ENCODE measurements around the gene POFUT1. TPM values are rescaled to one million over a fixed set of nuclear protein-coding genes. Genes with fewer than 3 reads are reported as not detected.

POFUT1 gene
- polyA plus RNA-seq, 1 donor (not counting 4 experiments of a cell fraction or from before 2014, with no cell fraction given), result 25.1 TPM

DNA sequence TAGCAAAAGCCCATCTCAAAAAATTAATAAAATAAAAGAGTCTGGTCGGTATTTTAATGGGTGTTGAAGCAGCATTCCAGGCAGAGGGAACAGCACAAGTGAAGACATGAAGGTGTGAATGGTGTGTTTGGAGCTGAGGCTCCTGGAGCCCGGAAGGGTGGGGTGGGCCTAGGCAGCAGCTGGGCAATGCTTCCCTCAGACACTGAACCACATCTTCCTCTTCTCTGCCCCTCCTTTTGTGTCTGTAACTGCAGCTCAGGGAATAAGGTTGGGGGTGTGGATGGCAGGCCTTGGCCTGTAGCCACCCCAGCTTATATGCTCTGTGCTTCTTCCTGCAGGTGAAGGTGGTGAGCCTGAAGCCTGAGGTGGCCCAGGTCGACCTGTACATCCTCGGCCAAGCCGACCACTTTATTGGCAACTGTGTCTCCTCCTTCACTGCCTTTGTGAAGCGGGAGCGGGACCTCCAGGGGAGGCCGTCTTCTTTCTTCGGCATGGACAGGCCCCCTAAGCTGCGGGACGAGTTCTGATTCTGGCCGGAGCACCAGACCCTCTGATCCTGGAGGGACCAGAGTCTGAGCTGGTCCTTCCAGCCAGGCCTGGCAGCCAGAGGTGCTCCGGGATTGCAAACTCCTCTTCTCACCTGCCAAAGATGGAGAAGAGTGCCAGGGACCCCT lies 26.6 kb downstream of the POFUT1 start:
- FAIRE-seq, result no peak
- Histone ChIP-seq H3K4me2 (ENCODE audit: control insufficient read depth, extremely low read depth, insufficient read depth, low read depth, low read length) (no peak overlapping the region), H2AFZ (ENCODE audit: control insufficient read depth, low read length) (no peak overlapping the region), H3K27ac (ENCODE audit: control insufficient read depth, insufficient read depth, low read length) (no peak overlapping the region), H3K27me3 (ENCODE audit: control insufficient read depth, extremely low read depth, insufficient read depth, low read length) (no peaks in the 10 kb centered on the region), H3K4me1 (ENCODE audit: control insufficient read depth, extremely low read depth, insufficient read depth, low read length) (peaks cover 9% of the 10 kb centered on the region), H3K79me2 (ENCODE audit: control insufficient read depth, insufficient read depth, low read length) (no peaks in the 10 kb centered on the region), H3K9me1 (ENCODE audit: control insufficient read depth, extremely low read depth, insufficient read depth, low read length) (peaks cover 6% of the 10 kb centered on the region), H3K9ac (ENCODE audit: control insufficient read depth, extremely low read depth, insufficient read depth, low read length) (no peak overlapping the region), H4K20me1 (ENCODE audit: control insufficient read depth, extremely low read depth, insufficient read depth, low read length) (no peaks in the 10 kb centered on the region), H3K4me3 (ENCODE audit: control insufficient read depth in 2 of 3, extremely low read depth in 1 of 3, insufficient read depth in 2 of 3, low read depth in 1 of 3, low read length in 3 of 3) (no peak overlapping the region), H3K36me3 (ENCODE audit: control insufficient read depth in 2 of 2, extremely low read depth in 1 of 2, insufficient read depth in 2 of 2, low read length in 2 of 2) (peaks cover 29 to 40% of the 10 kb centered on the region in 2 experiments), H3K9me3 (ENCODE audit: control insufficient read depth, low read depth, low read length) (no peaks in the 10 kb centered on the region)
- dilution Hi-C loops (cut with MboI; ENCODE audit: extremely low pct_ligation_motif_present, low sequenced_read_pairs), result no loop called here
- TF ChIP-seq, protein P1, sequence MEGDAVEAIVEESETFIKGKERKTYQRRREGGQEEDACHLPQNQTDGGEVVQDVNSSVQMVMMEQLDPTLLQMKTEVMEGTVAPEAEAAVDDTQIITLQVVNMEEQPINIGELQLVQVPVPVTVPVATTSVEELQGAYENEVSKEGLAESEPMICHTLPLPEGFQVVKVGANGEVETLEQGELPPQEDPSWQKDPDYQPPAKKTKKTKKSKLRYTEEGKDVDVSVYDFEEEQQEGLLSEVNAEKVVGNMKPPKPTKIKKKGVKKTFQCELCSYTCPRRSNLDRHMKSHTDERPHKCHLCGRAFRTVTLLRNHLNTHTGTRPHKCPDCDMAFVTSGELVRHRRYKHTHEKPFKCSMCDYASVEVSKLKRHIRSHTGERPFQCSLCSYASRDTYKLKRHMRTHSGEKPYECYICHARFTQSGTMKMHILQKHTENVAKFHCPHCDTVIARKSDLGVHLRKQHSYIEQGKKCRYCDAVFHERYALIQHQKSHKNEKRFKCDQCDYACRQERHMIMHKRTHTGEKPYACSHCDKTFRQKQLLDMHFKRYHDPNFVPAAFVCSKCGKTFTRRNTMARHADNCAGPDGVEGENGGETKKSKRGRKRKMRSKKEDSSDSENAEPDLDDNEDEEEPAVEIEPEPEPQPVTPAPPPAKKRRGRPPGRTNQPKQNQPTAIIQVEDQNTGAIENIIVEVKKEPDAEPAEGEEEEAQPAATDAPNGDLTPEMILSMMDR (optimal IDR thresholded peaks at IDR 0.05 in 1 of 3, IDR thresholded peaks at IDR 0.05 in 1 of 3, conservative IDR thresholded peaks at IDR 0.05 in 1 of 3; ENCODE audit: extremely low read depth in 1 of 3, insufficient read depth in 2 of 3, low read length in 3 of 3), result no peak
- no peak for TF ChIP-seq EZH2 (IDR thresholded peaks at IDR 0.05; ENCODE audit: low read length)
- DNase-seq (ENCODE audit: low read depth, low spot score), result no peak

DNA sequence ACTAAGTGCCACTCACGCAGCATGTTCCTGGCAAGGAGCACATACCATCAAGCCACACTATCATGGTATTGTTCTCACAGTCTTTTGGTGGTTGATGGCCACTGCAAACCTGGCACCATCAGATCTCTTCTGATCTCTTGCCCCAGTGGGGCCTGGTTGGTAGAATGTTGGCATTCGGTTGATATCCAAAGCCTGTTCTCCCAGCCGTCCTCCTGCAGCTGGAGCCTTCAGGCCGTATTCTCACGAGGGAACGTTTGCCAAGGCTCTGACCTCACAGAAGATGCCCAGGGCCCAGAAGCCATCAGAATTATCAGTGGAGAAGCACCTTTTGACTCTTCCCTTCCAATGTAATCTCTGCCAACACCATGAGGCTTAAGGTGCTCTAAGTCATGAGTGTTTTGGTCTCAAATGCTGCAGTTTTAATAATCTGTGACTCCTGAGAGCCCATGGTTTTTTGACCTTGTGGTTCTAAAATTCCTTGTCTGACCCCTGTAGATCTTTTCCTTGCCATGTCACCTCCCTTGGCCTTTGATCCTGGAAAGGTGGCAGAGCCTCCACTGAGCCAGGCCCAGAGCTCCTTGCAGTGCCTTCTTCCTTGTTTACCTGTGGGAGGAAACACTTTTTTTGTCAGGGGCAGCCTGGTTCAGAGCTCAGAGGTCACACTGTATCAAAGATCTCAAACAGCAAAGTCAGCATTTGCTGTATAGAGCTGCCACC lies 27.8 kb downstream of the POFUT1 start:
- dilution Hi-C loops (cut with MboI; ENCODE audit: extremely low pct_ligation_motif_present, low sequenced_read_pairs), result no loop called here
- DNase-seq (ENCODE audit: low read depth, low spot score) (no peak), FAIRE-seq (no peak)
- Histone ChIP-seq H4K20me1 (ENCODE audit: control insufficient read depth, extremely low read depth, insufficient read depth, low read length) (no peaks in the 10 kb centered on the region), H3K27me3 (ENCODE audit: control insufficient read depth, extremely low read depth, insufficient read depth, low read length) (no peaks in the 10 kb centered on the region), H3K79me2 (ENCODE audit: control insufficient read depth, insufficient read depth, low read length) (no peaks in the 10 kb centered on the region), H3K36me3 (ENCODE audit: control insufficient read depth in 2 of 2, extremely low read depth in 1 of 2, insufficient read depth in 2 of 2, low read length in 2 of 2) (peaks cover 27 to 36% of the 10 kb centered on the region in 2 experiments), H3K4me1 (ENCODE audit: control insufficient read depth, extremely low read depth, insufficient read depth, low read length) (peaks cover 9% of the 10 kb centered on the region), H3K4me3 (ENCODE audit: control insufficient read depth in 2 of 3, extremely low read depth in 1 of 3, insufficient read depth in 2 of 3, low read depth in 1 of 3, low read length in 3 of 3) (no peak overlapping the region), H3K4me2 (ENCODE audit: control insufficient read depth, extremely low read depth, insufficient read depth, low read depth, low read length) (peak overlapping the region; percentile 29), H3K9ac (ENCODE audit: control insufficient read depth, extremely low read depth, insufficient read depth, low read length) (no peak overlapping the region), H3K9me1 (ENCODE audit: control insufficient read depth, extremely low read depth, insufficient read depth, low read length) (peaks cover 6% of the 10 kb centered on the region), H2AFZ (ENCODE audit: control insufficient read depth, low read length) (no peak overlapping the region), H3K27ac (ENCODE audit: control insufficient read depth, insufficient read depth, low read length) (no peak overlapping the region), H3K9me3 (ENCODE audit: control insufficient read depth, low read depth, low read length) (no peaks in the 10 kb centered on the region)
- no peak for TF ChIP-seq EZH2 (IDR thresholded peaks at IDR 0.05; ENCODE audit: low read length)
- TF ChIP-seq, protein P1 (optimal IDR thresholded peaks at IDR 0.05 in 1 of 3, IDR thresholded peaks at IDR 0.05 in 1 of 3, conservative IDR thresholded peaks at IDR 0.05 in 1 of 3; ENCODE audit: extremely low read depth in 1 of 3, insufficient read depth in 2 of 3, low read length in 3 of 3), result no peak
